GM23248 (cell line): ENCODE results near the gene P4HA2. TPM values are rescaled to one million over a fixed set of nuclear protein-coding genes. Genes with fewer than 3 reads are reported as not detected.
A peak's percentile ranks its signal among the peaks of the same experiment; 100 is the strongest.

Experiments
- DNase-seq: peaks from one replicate; pipeline ENCODE4 v3.0.0-alpha.2; 2015
- H2AFZ ChIP-seq: fragments of 200-600 bp; sonication (generic); 2 replicates; pipeline ENCODE4 v1.6.1; 2016; ENCODE audit warnings: antibody characterized with exemption
- H3F3A ChIP-seq: fragments of 200-600 bp; sonication (generic); 2 replicates; pipeline ENCODE4 v1.6.1; 2016; ENCODE audit warnings: mild to moderate bottlenecking, antibody characterized with exemption, mixed run types; ENCODE audit not compliant: insufficient read depth
- H3K27ac ChIP-seq: fragments of 200-600 bp; sonication (generic); 2 replicates; pipeline ENCODE4 v1.5.1; 2016; ENCODE audit warnings: mild to moderate bottlenecking
- H3K27me3 ChIP-seq: fragments of 200-600 bp; sonication (generic); replicated peaks from 2 replicates; pipeline ENCODE4 v1.6.1; 2016; ENCODE audit warnings: mild to moderate bottlenecking; ENCODE audit not compliant: insufficient read depth
- H3K36me3 ChIP-seq: fragments of 200-600 bp; sonication (generic); 2 replicates; pipeline ENCODE4 v1.6.1; 2016; ENCODE audit warnings: low read depth, mild to moderate bottlenecking
- H3K4me1 ChIP-seq: fragments of 200-600 bp; sonication (generic); 2 replicates; pipeline ENCODE4 v1.6.1; 2016; ENCODE audit warnings: mild to moderate bottlenecking; ENCODE audit not compliant: insufficient read depth
- H3K4me2 ChIP-seq: fragments of 200-600 bp; sonication (generic); one replicate; pipeline ENCODE4 v1.6.1; 2016; ENCODE audit warnings: mild to moderate bottlenecking; ENCODE audit not compliant: unreplicated experiment
- H3K4me3 ChIP-seq: fragments of 200-600 bp; sonication (generic); 2 replicates; pipeline ENCODE4 v1.5.1; 2016; ENCODE audit warnings: mild to moderate bottlenecking
- H3K79me2 ChIP-seq: fragments of 200-600 bp; sonication (generic); 2 replicates; pipeline ENCODE4 v1.6.1; 2016; ENCODE audit warnings: mild to moderate bottlenecking; ENCODE audit not compliant: insufficient read depth
- H3K9ac ChIP-seq: fragments of 200-600 bp; sonication (generic); 2 replicates; pipeline ENCODE4 v1.6.1; 2016; ENCODE audit warnings: mild to moderate bottlenecking
- H3K9me2 ChIP-seq: fragments of 200-600 bp; sonication (generic); 2 replicates; pipeline ENCODE4 v1.6.1; 2016; ENCODE audit warnings: mixed run types, mild to moderate bottlenecking, moderate library complexity; ENCODE audit not compliant: insufficient read depth
- H3K9me3 ChIP-seq: fragments of 200-600 bp; sonication (generic); one replicate; pipeline ENCODE4 v1.6.1; 2017; ENCODE audit warnings: low read depth
- H4K20me1 ChIP-seq: fragments of 200-600 bp; sonication (generic); 2 replicates; pipeline ENCODE4 v1.6.0; 2016; ENCODE audit not compliant: insufficient read depth
- EZH2 ChIP-seq: fragments of 200-600 bp; sonication (generic); IDR thresholded peaks from 2 replicates; pipeline ENCODE4 v1.6.1; 2018; ENCODE audit warnings: antibody characterized with exemption, mild to moderate bottlenecking; ENCODE audit not compliant: insufficient read depth, poor library complexity, severe bottlenecking
- EZH2phosphoT487 ChIP-seq: fragments of 200-600 bp; sonication (generic); IDR thresholded peaks from 2 replicates; pipeline ENCODE4 v1.6.1; 2018; ENCODE audit warnings: antibody characterized with exemption, moderate library complexity, mild to moderate bottlenecking, low read depth; ENCODE audit not compliant: insufficient read depth
- WGBS, 2 experiments: methylation state at CpG; one replicate each; pipeline ENCODE4 v1.1.6; 2015 to 2017; ENCODE audit warnings: low lambda C conversion rate in 2 of 2, low coverage in 1 of 2; ENCODE audit errors: missing lambda C conversion rate in 2 of 2; 5-methylcytosine and 5-hydroxymethylcytosine counted together
- in situ Hi-C: fragments of 300-500 bp; cut with MboI; formaldehyde crosslinking; loops from 2 replicates; pipeline ENCODE4 v1.15.0; 2020
- polyA plus RNA-seq: library from polyadenylated mRNA; unstranded; fragments of >200 nt; fragmentation: Nextera tagmentation; extraction: Ambion mirVana; gene quantifications from 2 replicates; pipeline ENCODE4 v1.2.1, GENCODE V29; 2016
- total RNA-seq: library from RNA; depleted of rRNA; stranded (reverse); fragments of >200 nt; shearing (Covaris generic); gene quantifications from 2 replicates; pipeline ENCODE4 v1.2.3, GENCODE V29; 2014

Gene P4HA2
- total and polyA plus RNA-seq, 2 experiments from 2014 or later = 337 to 353 TPM

DNA sequence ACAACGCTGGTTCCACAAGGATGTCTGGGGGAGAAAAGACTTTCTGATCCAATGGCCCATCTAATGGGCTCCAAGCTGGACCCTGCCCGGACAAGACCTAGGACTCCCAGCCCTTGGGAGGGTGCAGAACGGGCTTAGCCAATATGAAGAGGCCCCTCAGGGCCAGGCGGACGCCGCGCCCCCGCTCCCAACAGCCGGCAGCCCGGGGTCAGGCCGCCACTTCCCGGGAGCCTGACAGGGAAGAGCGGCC, 493 bp downstream of the P4HA2 start:
- no peaks in the 10 kb centered on the region for H3K9me2 ChIP-seq
- 0 to 2% methylated on average over 4 to 13 of the region's 13 CpGs for WGBS, 2 experiments
- H3K4me1 ChIP-seq = peaks cover 43% of the 10 kb centered on the region
- H3K36me3 ChIP-seq = no peaks in the 10 kb centered on the region
- H3K9me3 ChIP-seq = no peaks in the 10 kb centered on the region
- peak overlapping the region; percentile 81 for H3K4me3 ChIP-seq
- H3K27me3 ChIP-seq = no peaks in the 10 kb centered on the region
- peaks cover 38% of the 10 kb centered on the region for H3K79me2 ChIP-seq
- H3K4me2 ChIP-seq = peak overlapping the region; percentile 83
- H3F3A ChIP-seq = peaks cover 43% of the 10 kb centered on the region
- H3K9ac ChIP-seq = peak overlapping the region; percentile 94
- H4K20me1 ChIP-seq = no peaks in the 10 kb centered on the region; the same call in 1 of the 2 replicates
- in situ Hi-C loops = no loop called here
- no peak for TF ChIP-seq EZH2phosphoT487
- no peak for TF ChIP-seq EZH2
- H2AFZ ChIP-seq = peak overlapping the region; percentile 49; the same call in 1 of the 2 replicates
- H3K27ac ChIP-seq = peak overlapping the region; percentile 99
- no peak for DNase-seq

DNA sequence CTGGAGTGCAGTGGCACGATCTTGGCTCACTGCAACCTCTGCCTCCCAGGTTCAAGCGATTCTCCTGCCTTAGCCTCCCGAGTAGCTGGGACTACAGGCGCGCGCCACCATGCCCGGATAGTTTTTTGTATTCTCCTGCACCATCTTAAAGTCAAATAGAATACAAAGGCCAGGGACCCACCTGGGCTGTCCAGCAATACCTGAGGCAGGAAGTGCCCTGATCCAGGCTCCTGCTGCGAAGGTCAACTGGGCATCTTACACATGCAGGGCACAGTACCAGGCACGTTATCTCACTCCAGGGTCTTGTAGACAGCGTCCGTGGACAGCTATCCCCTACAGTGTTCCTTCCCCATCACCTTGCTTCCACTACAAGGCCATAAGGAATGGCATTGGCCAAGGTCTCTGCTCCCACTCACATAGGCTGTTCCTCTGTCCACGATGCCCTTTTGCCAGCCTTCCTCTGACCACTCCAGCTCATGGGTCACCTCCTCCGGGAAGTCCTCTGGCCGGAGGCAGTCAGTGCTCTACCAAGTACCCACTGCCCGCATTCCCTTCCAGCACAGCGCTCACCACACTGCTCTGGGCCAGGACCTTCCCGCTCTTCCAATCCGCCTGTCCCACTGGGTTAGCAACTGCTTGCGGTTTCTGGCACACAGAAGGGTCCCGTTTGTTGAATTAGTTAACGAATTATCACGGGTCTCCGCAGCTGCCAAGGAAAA, 978 bp downstream of the P4HA2 start:
- Histone ChIP-seq H3K9me3 (no peaks in the 10 kb centered on the region), H3K9ac (peak overlapping the region; percentile 94), H3K4me1 (peaks cover 48% of the 10 kb centered on the region), H3K27ac (peak overlapping the region; percentile 99), H4K20me1 (no peaks in the 10 kb centered on the region; the same call in 1 of the 2 replicates), H3K4me3 (peak overlapping the region; percentile 81), H3K79me2 (peaks cover 43% of the 10 kb centered on the region), H3F3A (peaks cover 46% of the 10 kb centered on the region), H3K4me2 (peak overlapping the region; percentile 83), H2AFZ (peak overlapping the region; percentile 49; the same call in 1 of the 2 replicates), H3K9me2 (no peaks in the 10 kb centered on the region), H3K36me3 (no peaks in the 10 kb centered on the region), H3K27me3 (no peaks in the 10 kb centered on the region)
- in situ Hi-C loops = no loop called here
- peak; percentile 61 for DNase-seq
- no peak for TF ChIP-seq EZH2
- no peak for TF ChIP-seq EZH2phosphoT487
- WGBS, 2 experiments = 35 to 36% methylated on average over 23 of the region's 23 CpGs

DNA sequence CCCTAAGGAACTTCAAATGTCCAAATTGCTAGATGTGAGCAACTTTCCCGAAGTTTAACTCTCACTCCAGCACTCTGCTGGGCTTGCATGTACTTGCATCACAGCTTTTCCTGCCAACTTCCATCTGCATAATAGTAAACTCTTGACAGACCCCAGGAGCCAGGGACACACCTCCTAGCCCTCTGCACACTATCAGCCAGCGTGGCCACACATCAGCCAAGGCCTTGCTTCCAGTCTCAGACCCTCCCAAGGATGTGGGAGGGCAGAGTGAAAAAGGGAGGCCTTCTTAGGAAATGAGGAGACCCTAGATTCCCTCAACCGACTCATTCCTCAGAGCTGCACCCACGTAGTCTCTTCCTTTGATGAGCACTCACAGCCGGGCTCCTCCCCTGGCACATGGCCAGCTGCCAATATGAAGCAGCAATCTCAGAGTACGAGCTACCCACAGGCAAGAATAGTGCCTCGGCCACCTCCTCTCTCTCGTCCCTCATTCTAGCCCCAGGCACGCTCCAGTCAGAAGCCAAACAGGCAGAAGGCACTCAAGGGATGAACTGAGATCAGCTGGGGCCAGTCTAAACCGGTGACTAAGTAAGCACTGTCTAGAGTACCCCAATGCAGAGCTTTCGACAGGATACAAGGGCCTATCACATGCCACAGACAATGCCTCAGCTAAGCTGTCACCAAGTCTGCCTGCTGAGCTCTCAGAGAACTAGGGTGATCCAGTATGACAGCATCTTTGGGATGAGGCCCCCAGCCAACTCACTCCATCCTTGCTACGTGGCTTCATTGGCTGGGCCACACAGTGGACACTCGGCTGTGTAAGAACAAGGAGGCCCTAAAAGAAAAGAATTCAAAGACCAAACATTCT, 2.3 kb downstream of the P4HA2 start:
- no peaks in the 10 kb centered on the region; the same call in 1 of the 2 replicates for H4K20me1 ChIP-seq
- H3K9ac ChIP-seq = peak overlapping the region; percentile 94
- H3K4me3 ChIP-seq = peak overlapping the region; percentile 81
- no peaks in the 10 kb centered on the region for H3K27me3 ChIP-seq
- peak overlapping the region; percentile 83 for H3K4me2 ChIP-seq
- peaks cover 56% of the 10 kb centered on the region for H3K79me2 ChIP-seq
- peak overlapping the region; percentile 99 for H3K27ac ChIP-seq
- H2AFZ ChIP-seq = no peak overlapping the region
- in situ Hi-C loops = no loop called here
- no peaks in the 10 kb centered on the region for H3K9me2 ChIP-seq
- WGBS, 2 experiments = 1% methylated on average over 13 of the region's 13 CpGs
- H3K4me1 ChIP-seq = peaks cover 60% of the 10 kb centered on the region
- H3F3A ChIP-seq = peaks cover 54% of the 10 kb centered on the region
- H3K9me3 ChIP-seq = no peaks in the 10 kb centered on the region
- TF ChIP-seq EZH2 (no peak), EZH2phosphoT487 (no peak)
- DNase-seq = peak; percentile 95
- no peaks in the 10 kb centered on the region for H3K36me3 ChIP-seq

DNA sequence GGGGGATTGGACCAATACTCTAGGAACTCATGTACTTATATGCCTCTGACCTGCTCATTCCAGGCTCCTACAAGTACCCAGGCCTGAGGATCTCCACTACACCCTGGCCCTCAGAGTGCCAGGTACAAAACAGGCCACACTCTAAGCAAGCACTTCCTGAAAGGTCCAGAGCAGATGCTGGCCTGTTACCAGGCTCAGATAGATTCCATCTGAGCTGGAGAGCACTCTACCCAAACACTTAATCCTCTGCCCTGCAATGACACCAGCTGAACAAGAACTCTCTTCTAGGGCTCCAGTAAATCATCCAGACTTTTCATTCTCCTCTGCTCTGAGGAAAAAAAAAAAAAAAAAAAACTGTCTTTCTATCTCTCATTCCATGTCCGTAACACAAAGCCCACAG, 2.9 kb downstream of the P4HA2 start:
- peaks cover 63% of the 10 kb centered on the region for H3K79me2 ChIP-seq
- peak; percentile 69 for DNase-seq
- H3F3A ChIP-seq = peaks cover 54% of the 10 kb centered on the region
- H3K9me2 ChIP-seq = no peaks in the 10 kb centered on the region
- H3K4me3 ChIP-seq = peak overlapping the region; percentile 81
- H3K4me1 ChIP-seq = peaks cover 67% of the 10 kb centered on the region
- peak overlapping the region; percentile 94 for H3K9ac ChIP-seq
- TF ChIP-seq EZH2 (no peak), EZH2phosphoT487 (no peak)
- WGBS, 2 experiments = 12 to 31% methylated on average over 1 of the region's 1 CpG
- no peaks in the 10 kb centered on the region for H3K9me3 ChIP-seq
- peak overlapping the region; percentile 99 for H3K27ac ChIP-seq
- in situ Hi-C loops = no loop called here
- peak overlapping the region; percentile 83 for H3K4me2 ChIP-seq
- no peaks in the 10 kb centered on the region for H3K36me3 ChIP-seq
- H2AFZ ChIP-seq = no peak overlapping the region
- no peaks in the 10 kb centered on the region for H3K27me3 ChIP-seq
- no peaks in the 10 kb centered on the region; the same call in 1 of the 2 replicates for H4K20me1 ChIP-seq
